Large intestine (tissue), 3 donors: ENCODE measurements around the gene MELTF. TPM values are rescaled to one million over a fixed set of nuclear protein-coding genes. Genes with fewer than 3 reads are reported as not detected.

ENCODE experiments used
- DNase-seq, 2 donors: peaks; one replicate each; pipeline versions ENCODE4 v3.0.0 to v3.0.0-alpha.2; 2013
- H3K27ac ChIP-seq: one replicate; pipeline ENCODE4 v1.5.1; 2013; ENCODE audit warnings: low read length
- H3K27me3 ChIP-seq: 2 replicates; pipeline ENCODE4 v1.6.1; 2013; ENCODE audit warnings: low read length; ENCODE audit not compliant: control insufficient read depth, insufficient read depth
- H3K36me3 ChIP-seq: 2 replicates; pipeline ENCODE4 v1.6.1; 2013; ENCODE audit warnings: low read length; ENCODE audit not compliant: control insufficient read depth, insufficient read depth
- H3K4me1 ChIP-seq: one replicate; pipeline ENCODE4 v1.6.1; 2013; ENCODE audit warnings: low read length; ENCODE audit not compliant: control insufficient read depth, insufficient read depth
- H3K4me3 ChIP-seq: one replicate; pipeline ENCODE4 v1.5.1; 2013; ENCODE audit warnings: low read length
- H3K9me3 ChIP-seq: one replicate; pipeline ENCODE4 v1.6.1; 2013; ENCODE audit warnings: mild to moderate bottlenecking, low read depth, low read length, moderate library complexity; ENCODE audit not compliant: control insufficient read depth
- WGBS: methylation state at CpG from one replicate; pipeline ENCODE4 v1.1.5; 2013; ENCODE audit warnings: low lambda C conversion rate; ENCODE audit not compliant: insufficient coverage; 5-methylcytosine and 5-hydroxymethylcytosine counted together
- polyA plus RNA-seq: library from polyadenylated mRNA; unstranded; fragments of 120-200 nt; gene quantifications from one replicate; pipeline ENCODE4 v1.2.1, GENCODE V29; 2013

MELTF gene
- polyA plus RNA-seq, 1 donor: 414 TPM

DNA sequence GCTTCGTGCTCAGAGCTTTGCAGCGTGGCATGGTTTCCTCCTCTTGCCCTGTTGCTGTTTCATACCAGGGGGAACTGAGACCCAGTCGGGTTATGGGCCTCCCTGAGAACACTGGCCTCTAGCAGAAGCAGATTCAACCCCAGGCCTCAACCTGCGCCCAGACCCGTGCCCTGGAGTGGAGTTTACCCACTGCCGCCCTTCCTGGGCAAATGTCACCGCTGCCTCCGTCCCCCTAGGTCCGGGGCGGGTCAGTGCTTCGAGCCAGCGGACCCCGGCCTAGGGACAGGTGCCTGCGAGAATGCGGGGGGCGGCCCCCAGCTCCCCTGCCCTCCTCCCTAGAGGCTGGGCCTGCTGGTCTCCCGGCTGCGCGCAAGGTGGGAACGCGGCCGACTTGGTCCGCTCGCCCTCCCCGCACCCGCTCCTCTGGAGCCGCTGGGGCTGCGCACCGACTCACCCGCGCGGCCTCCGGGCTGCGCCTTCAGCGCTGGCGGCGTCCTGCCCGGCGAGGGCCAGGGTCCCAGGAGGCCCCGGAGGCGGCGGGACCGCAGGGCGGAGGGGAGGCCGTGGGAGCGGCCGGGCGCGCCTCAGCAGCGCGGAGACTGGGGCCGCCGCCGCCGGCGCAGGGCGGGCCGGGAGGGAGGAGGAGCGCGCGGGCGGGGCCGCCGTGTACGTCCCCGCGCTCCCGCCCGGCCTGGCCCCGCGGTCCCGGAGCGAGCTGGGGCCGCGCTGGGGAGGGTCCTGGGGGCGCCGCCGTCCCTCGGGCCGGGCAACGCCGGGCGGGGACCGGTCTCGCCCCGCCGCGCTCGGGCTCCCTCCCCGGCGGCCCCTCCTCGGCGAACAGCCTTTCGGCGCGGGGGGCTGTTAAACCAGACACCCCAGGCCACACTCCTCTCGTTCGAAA, 61.1 kb downstream of the MELTF start, which contains the start of gene PIGZ:
PIGZ (minus strand) TSS at position 601 of the 901 bp plus-strand sequence. CDS start 16,802 bp downstream, outside the sequence.
- WGBS: no CpG with 5 or more reads among the region's 98 CpGs

DNA sequence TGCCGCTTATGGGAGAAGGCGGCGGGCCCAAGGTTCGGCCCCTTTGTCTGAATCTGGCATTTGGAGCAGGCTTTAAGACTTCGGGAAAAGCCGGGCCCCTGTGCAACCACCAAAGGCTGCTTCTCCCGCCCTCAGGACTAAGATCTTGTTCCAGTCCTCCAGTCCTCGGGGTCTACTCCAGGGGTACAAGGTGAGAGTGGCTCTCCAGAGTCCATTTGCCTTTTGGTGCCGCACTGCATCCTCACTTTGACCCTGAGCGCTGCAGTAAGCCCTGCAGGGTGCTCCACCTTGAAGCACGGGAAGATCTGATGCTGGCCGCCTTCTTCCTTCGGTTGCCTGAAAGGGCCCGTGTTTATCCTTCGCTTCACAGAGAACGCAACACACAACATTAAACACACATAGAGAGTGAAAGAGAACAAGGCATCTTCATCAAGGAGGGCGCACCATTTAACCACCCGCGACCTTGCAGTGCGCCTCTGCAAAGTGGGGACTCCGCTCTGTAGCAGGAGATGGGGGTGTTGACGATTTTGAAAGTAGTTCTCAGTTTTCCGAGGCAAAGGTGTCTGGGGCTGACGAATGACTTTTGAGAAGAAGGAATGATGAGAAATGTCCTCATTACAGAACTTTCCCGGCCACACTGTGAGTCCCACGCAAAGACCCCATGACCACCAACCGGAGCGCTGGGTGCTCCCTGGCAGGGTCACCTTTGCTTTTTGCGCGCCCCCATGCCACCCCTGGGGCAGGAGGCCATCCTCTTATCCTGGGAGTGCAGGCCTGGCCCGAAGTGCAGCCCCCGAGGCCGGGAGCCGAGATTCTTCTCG, 62.0 kb downstream of the MELTF start:
- peaks cover 22% of the 10 kb centered on the region for H3K4me1 ChIP-seq
- 93% methylated on average over 3 of the region's 35 CpGs for WGBS
- DNase-seq: no peak

More for the DNA sequence above, 61.1 kb downstream of the MELTF start, which contains the start of gene PIGZ:
- H3K27me3 ChIP-seq: peaks cover 30% of the 10 kb centered on the region
- H3K9me3 ChIP-seq: peaks cover 55% of the 10 kb centered on the region
- peaks cover 32% of the 10 kb centered on the region for H3K36me3 ChIP-seq
- DNase-seq: peak in 1 of 2 donors; percentile 84
- peak within 1 kb of the TSS; percentile 78 for H3K27ac ChIP-seq
- peak within 1 kb of the TSS; percentile 71 for H3K4me3 ChIP-seq
- H3K4me1 ChIP-seq: peaks cover 16% of the 10 kb centered on the region

DNA sequence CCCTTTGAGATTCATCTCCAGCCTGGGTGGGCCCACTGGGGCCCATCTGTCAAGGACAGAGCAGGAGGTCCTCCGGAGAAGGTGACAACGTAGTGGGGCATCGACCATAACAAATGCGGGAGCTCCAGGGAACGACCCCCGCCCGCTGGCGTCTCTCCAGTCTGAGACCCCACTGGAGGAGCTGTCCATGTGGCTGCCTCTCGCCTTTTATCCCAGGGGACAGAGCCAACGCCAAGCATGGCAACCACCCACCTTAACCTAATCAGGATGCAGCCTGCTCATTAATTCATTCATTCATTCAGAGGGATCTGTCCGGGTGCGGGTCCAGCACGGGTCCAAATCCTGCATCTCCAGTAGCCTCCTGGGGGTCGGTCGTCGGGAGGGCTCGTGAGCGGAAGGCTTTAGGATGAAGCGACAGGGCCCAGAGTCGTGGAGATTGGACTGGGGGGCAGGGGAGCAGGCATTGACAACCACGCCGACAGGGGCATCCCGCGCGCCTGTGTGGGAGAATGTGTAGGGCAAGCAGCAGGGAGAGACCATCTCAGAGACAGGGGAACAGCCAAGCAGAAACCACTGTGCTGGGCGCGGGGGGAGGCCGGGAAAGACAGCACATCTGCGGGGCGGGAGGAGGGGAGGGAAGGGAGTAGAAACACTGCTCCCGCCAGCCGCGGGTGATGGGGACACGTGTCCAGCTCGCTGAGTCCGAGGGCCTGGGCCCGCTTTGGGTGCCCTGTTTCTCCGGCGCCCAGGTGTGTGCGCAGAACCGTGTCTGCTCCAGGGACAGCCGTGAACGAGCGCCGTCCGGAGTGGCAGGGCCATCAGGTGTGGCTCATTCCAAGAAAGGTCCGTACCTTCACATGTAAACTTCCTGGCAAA, 62.9 kb downstream of the MELTF start:
- no peak overlapping the region for H3K4me3 ChIP-seq
- no peak overlapping the region for H3K27ac ChIP-seq
- H3K9me3 ChIP-seq: peaks cover 52% of the 10 kb centered on the region
- WGBS: no CpG with 5 or more reads among the region's 47 CpGs
- peaks cover 30% of the 10 kb centered on the region for H3K27me3 ChIP-seq
- no peak for DNase-seq
- peaks cover 26% of the 10 kb centered on the region for H3K4me1 ChIP-seq
- H3K36me3 ChIP-seq: peaks cover 32% of the 10 kb centered on the region

More for the DNA sequence above, 62.0 kb downstream of the MELTF start:
- Histone ChIP-seq H3K36me3 (peaks cover 32% of the 10 kb centered on the region), H3K27me3 (peaks cover 30% of the 10 kb centered on the region), H3K27ac (peak overlapping the region; percentile 58), H3K9me3 (peaks cover 52% of the 10 kb centered on the region), H3K4me3 (peak overlapping the region; percentile 71)

DNA sequence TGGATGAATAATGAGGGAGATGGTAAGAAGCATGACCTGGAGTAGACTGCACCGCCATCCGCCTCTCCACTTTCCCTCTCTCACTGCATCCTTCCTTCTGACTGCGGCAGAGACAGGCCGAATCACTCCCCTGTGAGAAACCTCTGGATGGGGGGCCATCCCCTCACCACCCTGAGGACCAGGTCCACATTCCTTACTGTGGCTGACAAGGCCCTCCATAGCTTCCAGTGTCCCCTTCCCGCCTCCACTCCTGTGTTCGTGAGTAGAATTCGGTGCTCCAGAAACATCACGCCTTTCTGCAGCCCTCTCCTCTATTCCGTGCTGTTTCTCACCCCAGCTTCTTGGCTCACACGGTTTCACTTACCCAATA, 63.8 kb downstream of the MELTF start:
- H3K4me3 ChIP-seq: no peak overlapping the region
- DNase-seq: no peak
- H3K27ac ChIP-seq: no peak overlapping the region
- peaks cover 35% of the 10 kb centered on the region for H3K4me1 ChIP-seq
- peaks cover 35% of the 10 kb centered on the region for H3K36me3 ChIP-seq
- peaks cover 52% of the 10 kb centered on the region for H3K9me3 ChIP-seq
- peaks cover 26% of the 10 kb centered on the region for H3K27me3 ChIP-seq
- no CpG with 5 or more reads among the region's 10 CpGs for WGBS

DNA sequence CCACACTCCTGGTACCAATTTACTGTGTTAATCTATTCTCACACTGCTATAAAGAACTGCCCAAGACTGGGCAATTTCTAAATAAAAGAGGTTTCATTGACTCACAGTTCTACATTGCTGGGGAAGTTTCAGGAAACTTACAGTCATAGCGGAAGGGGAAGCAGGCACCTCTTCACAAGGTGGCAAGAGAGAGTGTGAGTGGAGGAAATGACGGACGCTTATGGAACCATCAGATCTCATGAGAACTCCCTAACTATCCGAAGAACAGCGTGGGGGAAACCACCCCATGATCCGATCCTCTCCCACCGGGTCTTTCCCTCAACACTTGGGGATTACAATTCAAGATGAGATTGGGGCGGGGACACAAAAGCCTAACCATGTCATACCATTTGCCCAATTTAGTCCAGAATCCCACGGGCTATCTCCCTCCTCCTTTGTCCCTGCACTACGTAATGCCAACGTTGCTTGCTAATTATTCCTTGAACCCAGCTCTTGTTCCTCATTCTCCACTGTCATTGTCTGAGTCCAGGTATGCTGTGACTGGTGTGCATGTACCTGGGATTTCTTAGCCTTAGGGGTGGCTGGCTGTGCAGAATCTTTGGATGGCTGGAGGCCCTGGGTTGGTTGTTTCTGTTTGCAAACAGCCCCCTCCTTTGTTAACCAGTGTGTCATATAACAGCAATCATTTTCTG, 64.4 kb downstream of the MELTF start:
- Histone ChIP-seq H3K4me3 (no peak overlapping the region), H3K27ac (no peak overlapping the region), H3K4me1 (peaks cover 33% of the 10 kb centered on the region), H3K27me3 (peaks cover 26% of the 10 kb centered on the region), H3K36me3 (peaks cover 35% of the 10 kb centered on the region), H3K9me3 (peaks cover 56% of the 10 kb centered on the region)
- DNase-seq: no peak
- WGBS: 77% methylated on average over 3 of the region's 11 CpGs

DNA sequence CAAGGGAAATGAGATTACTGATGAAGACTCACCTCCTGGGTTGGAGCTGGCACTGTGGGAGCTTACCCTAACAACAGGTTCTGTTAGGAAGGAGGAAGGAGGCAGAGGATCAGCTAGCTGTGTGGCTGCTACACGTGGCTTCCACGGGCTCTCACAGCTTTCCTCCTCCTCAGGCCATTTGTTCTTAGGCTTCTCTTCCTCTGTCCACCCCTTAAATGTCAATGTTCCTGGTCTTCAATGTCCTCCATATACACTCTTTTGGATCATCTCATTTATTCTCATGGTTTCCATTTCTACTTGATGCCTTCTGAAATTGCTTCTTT, 66.0 kb downstream of the MELTF start:
- no peak overlapping the region for H3K4me3 ChIP-seq
- H3K27ac ChIP-seq: peak overlapping the region; percentile 76
- peaks cover 54% of the 10 kb centered on the region for H3K9me3 ChIP-seq
- H3K4me1 ChIP-seq: peaks cover 30% of the 10 kb centered on the region
- WGBS: no CpG with 5 or more reads among the region's 2 CpGs
- H3K36me3 ChIP-seq: peaks cover 37% of the 10 kb centered on the region
- no peak for DNase-seq
- peaks cover 26% of the 10 kb centered on the region for H3K27me3 ChIP-seq

DNA sequence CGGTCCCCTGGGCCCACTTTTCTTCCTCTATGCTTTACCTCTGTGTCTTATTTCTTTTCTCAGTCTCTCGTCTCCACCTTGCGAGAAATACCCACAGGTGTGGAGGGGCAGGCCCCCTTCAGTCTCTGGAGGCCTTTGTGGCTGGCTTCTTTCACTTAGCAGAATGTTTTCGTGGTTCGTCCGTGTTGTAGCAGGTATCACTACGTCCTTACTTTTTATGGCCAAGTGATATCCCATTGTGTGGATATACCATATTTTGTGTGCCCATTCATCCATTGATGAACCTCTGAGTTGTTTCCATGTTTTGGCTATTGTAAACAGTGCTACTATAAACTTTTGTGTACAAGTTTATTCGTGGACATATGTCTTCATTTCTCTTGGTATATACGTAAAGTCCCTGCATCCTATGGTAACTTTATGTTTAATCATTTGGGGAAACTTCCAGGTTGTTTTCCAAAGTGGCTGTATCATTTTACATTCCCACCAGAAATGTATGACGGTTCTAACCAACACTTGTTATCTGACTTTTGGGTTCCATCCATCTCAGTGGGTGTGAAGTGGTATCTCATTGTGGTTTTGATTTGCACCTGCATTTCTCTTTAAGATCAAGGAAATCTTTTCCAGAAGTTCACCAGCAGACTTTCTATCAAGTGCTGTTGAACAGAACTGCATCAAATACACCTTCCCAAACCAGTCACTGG, 66.5 kb downstream of the MELTF start:
- H3K4me1 ChIP-seq: peaks cover 28% of the 10 kb centered on the region
- WGBS: 74% methylated on average over 3 of the region's 10 CpGs

DNA sequence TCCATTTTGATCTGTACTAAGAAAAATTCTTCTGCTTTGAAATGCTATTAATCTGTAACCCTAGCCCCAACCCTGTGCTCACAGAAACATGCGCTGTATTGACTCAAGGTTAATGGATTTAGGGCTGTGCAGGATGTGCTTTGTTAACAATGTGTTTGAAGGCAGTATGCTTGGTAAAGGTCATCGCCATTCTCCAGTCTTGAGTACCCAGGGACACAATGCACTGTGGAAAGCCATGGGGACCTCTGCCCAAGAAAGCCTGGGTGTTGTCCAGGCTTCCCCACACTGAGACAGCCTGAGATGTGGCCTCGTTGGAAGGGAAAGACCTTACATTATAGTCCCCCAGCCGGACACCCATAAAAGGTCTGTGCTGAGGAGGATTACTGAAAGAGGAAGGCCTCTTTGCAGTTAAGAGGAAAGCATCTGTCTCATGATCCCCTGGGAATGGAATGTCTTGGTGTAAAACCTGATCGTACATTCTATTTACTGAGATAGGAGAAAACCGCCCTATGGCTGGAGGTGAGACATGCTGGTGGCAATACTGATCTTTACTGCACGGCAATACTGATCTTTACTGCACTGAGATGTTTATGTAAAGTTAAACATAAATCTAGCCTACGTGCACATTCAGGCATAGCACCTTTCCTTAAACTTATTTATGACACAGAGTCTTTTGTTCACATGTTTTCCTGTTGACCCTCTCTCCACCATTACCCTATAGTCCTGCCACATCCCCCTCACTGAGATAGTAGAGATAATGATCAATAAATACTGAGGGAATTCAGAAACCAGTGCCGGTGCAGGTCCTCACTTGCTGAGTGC, 67.3 kb downstream of the MELTF start:
- Histone ChIP-seq H3K4me1 (peaks cover 25% of the 10 kb centered on the region), H3K36me3 (peaks cover 33% of the 10 kb centered on the region), H3K9me3 (peaks cover 45% of the 10 kb centered on the region), H3K27ac (peak overlapping the region; percentile 76), H3K4me3 (no peak overlapping the region), H3K27me3 (peaks cover 15% of the 10 kb centered on the region)
- WGBS: 11% methylated on average over 1 of the region's 9 CpGs
- DNase-seq: peak in 1 of 2 donors; percentile 87

More for the DNA sequence above, 66.5 kb downstream of the MELTF start:
- H3K9me3 ChIP-seq: peaks cover 50% of the 10 kb centered on the region
- DNase-seq: no peak
- H3K4me3 ChIP-seq: no peak overlapping the region
- H3K27me3 ChIP-seq: peaks cover 22% of the 10 kb centered on the region
- H3K27ac ChIP-seq: peak overlapping the region; percentile 76
- H3K36me3 ChIP-seq: peaks cover 37% of the 10 kb centered on the region
